GM21367 (cell line): Measurements from ENCODE around the gene LRMDA.

ENCODE experiments used
- ATAC-seq: cut with Tn5 transposase; IDR thresholded peaks from one replicate; pipeline ENCODE4 v1.9.1; 2021; ENCODE audit not compliant: unreplicated experiment

The LRMDA gene

DNA sequence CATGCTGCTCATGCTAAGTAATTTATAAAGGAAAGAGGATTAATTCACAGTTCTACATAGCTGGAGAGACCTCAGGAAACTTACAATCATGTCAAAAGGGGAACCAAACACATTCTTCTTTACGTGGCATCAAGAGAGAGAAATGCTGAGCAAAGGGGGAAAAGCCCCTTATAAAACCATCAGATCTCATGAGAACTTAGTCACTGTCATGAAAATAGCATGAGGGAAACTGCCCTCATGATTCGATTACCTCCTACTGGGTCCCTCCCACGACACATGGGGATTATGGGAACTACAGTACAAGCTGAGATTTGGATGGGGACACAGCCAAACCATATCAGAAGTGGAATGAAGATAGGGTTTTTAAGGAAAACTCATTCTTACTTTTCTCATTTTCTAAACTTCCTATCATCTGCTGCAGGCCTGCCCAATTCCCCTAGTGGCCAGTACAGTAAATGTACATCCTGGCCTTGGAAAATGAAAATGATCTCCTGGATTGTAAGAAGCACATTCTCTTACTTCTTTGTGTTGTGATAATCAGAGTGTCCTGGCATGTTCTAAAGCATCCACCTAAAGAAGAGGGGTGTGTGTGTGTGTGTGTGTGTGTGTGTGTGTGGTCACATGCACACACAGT lies 421.5 kb downstream of the LRMDA start:
- no peak for ATAC-seq

DNA sequence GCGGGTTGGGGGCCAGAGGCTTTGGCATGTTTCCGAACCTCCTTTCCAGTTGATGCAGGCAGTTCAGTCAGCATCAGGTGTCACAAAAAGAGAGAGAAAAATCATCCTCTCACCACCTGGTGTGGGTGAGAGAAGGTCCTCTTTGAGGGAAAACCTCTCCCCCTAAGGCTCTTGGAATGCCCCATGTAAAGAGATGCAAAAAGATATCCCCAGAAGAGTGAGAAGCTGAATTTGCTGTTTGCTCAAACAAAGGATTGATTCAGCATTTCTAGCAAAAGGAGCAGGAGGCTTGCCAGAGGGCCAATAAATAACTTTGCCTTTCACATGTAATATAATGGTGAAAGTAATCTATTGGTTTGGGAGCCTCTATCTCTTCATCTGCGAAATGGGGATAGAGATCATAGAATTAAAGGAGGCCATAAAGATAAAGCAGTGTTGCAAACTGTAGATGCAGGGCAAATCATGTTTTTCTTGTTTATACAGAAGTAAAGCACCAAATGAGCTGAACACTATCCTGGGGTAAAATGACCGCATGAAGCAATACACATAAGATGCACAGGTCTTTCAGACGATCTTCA lies 425.9 kb downstream of the LRMDA start:
- no peak for ATAC-seq

DNA sequence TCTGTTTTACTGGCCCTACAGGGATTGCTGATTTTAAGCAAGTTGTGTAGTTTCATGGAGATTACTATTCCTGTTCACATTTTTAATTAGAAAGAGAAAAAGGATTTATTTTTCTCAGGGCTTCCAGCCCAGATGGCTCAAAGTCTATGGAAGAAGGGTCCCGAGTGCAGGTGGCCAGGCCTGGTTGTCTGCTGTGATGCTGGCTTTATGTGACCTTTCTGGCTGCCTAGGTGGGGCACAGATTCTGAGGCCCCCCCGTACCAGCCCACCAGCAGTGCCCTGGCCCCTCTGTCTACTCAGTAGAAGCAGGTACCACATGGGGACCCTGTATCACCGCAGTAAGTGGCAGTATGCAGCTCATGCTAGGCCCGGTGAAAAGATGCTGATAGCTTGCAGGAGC lies 426.5 kb downstream of the LRMDA start:
- no peak for ATAC-seq

DNA sequence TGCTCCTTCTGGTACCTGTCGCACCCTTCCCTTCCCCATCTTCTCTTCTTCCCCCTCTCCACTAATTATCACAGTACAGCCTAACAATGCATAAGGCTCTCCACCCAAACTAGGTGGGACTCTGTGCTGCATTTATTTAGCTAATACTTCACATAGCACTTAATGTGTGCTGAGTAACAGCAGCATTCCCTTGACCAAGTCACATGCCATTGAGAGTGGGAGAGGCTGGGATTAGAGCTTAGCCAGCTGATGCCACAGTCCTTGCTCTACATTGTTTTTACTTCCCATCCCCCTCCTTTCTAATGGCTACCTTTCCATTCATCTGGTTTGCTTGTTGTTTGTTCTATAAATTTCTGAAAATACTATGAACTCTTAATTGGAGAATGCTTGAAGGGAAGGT lies 426.9 kb downstream of the LRMDA start:
- no peak for ATAC-seq

DNA sequence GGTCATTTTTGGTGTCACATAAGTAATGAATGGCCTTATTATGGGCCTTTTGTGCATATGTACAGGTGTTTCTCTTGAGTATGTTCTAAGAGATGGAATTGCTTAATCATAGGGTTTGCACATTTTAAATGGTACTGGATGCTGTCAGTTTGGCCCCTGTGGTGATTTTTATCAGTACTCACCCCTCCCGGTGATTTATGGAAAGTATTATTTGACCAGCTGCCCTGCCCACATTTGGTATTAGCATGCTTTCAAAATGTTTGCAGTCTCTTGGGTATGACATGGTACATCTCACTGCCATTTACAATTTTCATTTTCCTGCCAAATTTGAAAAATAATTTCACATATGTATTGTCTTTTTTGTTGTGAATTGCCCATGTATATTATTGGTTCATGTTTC lies 427.7 kb downstream of the LRMDA start:
- ATAC-seq: no peak

DNA sequence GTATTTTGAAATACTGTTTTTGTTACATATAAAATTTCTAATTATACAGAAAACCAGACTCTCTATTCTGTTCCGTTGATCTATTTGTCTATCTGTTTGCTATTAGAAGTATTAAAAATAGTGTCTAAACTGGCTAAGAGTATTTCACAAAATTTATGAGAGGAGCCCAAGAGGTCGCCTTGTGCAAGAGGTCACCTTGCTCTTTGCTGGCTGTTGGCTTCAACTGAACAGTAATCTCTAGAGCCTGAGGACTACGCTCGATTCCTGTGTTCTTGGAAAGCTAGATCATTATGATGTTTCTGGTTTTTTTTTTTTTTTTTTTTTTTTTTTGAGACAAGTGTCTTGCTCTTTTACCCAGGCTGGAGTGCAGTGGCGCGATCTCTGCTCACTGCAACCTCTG lies 428.6 kb downstream of the LRMDA start:
- ATAC-seq: no peak

DNA sequence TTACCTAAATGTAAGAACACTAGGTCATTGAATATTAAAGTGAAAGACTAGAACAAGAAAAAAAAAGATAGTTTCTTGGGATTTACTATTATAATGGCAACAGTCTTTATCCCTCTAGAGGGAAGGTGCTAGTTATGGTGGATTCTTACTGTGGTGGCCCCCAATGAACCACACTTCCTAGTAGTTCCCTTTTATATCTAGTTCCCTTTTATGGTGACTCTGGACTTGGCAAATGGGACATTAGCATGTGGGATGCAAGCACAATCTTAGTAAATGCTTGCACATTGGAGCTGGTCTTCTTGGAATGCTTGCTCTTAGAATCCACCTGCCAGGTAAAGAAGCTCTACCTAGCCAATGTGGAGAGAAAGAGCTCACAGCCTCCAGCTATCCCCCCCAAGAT lies 430.2 kb downstream of the LRMDA start:
- no peak for ATAC-seq

DNA sequence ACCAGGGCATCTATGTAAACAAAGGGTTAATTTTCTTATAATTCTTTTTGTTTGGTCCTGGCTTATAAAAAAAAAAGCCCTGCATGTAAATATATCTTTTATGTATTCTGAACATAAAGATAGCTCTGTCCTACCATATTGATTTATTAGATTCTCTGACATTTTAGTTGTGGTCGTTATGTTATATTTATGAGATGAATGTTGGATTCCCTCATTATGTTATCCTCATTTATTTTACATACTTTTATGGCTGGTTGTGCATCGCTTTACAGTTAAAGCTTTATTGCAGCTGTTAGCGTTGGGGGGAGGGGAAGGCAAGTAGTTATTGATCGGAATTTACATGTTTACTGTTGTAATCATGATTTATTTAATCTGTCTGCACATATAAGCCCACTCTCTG lies 431.5 kb downstream of the LRMDA start:
- no peak for ATAC-seq

DNA sequence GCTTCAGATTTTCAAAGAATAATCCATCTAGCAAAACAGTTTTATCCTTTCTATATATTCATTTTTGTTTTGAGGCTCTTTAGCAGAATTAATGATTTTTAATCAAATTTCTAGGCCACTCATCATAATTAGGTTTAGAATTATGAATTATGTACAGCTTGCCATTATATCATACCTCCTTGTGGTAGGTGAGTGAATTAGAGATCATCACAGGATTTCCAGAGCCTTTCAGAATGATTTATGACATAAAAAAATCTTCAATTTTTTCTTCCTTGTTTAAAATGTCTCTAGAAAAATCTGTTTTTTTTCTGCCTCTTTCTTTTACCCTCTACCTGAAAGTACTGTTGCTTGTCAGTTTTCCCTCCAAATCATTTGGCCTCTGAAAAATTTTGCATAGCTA lies 433.3 kb downstream of the LRMDA start:
- no peak for ATAC-seq

DNA sequence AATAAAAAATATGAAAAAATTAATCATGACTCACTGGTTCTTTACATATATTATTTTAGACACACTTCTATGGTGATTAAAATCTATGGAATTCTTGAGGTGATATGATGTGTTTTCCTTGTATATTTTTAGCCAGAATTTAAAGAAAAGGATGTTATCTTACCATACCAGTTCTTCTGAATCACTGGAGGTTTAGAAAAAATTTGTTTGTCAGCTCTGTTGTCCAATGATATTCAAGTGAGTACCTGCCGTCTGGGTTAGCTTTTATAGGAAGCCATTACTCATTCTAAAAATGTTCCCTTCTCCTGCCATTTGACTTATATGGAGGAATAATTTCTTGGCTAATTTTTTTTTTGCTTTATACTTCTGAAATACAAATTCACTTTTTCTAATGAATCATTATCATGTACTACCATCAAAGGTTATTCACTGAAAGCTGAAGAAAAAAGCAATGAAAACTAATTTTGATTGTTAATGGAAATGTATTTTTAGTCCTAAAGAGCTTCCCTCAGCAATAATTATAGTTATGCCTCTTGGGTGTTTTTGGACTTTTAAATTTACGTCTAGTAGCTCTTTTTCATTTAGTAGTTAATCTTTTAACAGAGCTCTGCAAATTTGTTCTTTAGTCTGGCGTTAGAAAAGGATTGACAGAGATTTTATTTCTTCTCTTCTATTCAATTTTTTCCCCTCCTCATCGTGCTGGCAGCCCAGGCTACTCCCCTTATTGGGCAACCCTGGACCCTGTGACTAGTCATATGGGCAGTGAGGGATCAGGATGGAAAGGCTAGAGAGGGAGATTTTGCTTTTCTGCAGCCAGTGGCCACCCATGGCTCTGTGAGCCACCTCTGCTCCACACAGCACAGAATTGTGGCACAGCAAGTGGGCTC lies 434.2 kb downstream of the LRMDA start:
- ATAC-seq: no peak

DNA sequence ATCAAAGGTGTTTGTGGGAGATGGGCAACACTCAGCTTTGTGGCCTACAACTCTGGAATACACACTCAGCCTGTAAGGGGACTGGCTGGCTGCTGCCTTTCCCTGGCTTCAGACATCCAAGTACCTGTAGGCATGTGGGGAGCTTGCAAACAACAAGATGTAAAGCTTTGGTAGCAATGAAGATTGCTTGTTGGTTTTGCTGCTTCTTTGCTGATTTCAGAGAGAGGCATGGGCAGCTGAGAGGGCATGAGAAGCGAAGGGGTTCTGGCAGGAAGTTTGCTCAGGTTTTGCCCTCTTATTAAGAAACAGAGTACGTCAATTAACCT lies 434.8 kb downstream of the LRMDA start:
- no peak for ATAC-seq

DNA sequence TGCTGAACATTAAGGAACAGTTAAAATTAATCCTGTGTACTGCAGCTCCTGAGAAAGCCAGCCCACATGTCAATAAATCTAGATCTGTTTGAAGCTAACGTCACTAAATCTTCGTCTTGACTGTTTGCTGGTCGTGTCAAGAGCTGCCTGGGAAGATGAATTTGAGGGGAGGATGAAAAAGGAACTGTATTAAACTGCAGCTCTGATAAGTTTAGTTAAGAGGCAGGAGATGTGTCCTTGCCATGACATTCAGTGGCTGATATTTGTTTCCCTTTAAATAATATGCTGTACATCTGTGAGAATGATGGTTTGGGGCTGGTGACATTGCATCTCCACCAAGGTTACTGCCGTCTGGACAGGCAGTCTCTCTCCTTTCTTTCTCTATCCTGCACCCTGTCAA lies 435.3 kb downstream of the LRMDA start:
- ATAC-seq: no peak

DNA sequence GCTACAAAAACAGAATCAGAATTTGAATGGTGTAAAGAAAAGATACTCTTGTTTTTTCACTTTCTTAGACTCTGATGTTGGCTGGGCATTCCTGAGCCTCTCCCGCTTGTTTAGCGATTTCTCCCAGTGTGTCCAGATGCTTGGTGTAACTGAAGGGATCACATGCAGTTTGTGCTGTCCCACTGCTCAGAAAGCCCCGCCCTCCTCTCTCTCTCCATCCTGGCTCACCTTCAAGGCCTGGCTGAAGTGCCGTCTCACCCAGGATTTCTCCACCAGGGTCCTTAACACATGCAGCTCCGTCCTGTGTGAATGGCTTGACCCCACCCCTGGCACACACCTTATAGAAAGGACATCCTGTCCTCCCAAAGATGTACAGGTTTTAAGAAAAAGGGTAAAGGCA lies 437.1 kb downstream of the LRMDA start:
- ATAC-seq: no peak

DNA sequence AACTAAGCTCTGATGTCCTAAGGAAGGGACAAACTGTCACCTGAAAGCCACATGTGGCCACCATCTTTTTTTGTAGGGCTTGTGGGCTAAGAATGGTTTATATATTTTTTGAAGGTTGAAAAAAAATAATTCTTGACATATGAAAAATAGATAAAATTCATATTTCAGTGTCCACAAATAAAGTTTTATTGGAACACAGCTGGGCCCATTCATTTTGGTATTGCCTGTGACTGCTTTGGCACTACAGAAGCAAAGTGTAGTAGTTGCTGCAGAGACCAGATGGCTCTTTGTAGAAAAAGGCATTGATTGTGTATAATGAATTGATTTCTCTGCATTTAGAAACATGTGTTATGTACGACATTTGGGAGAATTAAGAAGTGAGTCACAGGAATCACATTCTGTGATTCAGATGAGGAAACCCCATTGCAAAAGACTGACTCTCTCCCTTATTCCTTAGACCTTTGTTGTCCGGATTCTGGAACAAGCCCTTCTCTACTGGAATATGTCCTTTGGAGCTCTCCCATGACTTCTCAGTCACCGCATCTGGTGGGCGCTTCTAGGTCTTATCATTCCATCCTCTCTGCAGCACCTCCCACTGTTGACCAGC lies 438.7 kb downstream of the LRMDA start:
- ATAC-seq: no peak

DNA sequence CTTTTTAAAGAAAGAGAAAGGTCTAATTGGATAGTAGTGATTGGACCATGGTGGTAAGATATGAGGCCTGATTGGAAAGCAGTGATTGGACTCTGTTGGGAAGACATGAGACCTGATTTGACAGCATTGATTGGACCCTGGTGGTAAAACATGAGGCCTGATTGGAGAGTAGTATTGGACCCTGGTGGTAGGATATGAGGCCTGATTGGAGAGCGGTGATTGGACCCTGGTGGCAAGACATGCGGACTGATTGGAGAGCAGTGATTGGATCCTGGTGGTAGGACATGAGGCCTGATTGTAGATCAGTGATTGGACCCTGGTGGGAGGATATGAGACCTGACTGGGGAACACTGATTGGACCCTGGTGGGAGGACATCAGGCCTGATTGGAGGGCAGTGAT lies 444.3 kb downstream of the LRMDA start:
- no peak for ATAC-seq

DNA sequence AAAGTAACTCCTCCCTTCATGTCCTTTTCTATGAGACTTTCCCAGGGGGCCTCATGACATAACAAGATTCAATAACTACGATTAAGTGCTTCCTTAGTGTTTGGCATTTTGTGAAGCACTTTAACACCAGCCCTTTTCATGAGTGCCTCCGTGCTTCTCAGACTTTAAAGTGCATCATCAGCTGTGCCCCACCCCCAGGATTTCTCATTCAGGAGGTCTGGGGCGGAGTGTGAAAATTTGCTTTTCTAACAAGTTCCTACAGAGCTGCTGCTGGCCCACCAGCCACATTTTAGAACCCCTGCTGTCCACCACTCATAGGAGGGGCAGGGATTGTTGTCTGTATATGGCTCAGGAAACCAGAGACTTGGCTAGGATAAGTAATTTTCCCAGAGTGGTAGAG lies 445.3 kb downstream of the LRMDA start:
- no peak for ATAC-seq

DNA sequence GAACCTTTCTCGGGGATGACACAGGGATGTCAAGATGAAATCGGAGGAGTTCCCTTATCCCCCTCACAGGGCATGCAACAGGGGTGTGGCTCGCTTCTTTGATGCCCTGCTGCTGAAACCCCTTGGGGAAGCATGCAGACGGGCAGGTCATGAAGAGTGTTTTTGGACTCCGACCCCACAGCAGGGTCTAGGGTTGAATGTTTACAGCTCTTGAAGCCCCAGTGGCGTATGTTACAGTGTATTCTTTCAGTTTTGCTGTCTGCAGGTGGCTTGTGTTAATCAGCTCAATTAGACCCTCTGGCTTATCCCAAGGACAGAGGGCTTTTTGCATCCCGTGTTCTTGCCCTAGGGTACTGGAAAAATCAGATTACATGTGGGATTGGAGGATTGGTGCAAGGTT lies 446.5 kb downstream of the LRMDA start:
- no peak for ATAC-seq

DNA sequence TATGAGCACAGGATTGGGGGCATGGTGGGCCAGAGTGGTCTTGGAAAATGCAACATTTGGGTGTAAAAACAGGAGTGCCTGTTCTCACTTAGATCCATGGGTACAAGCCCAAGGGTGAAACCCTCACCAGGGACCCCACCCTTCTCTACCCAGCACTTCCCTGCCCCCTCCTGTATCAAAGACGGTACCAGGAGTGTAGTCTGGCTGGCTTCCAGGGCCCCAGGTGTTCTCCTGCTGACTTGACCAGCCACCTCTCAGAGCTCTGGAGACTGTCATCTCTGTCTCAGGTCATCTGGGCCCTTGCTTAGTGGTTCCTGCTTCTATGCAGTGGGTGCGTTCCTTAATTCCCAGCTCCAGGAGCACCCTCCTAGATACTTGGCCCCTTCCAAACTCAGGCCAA lies 447.2 kb downstream of the LRMDA start:
- ATAC-seq: no peak

DNA sequence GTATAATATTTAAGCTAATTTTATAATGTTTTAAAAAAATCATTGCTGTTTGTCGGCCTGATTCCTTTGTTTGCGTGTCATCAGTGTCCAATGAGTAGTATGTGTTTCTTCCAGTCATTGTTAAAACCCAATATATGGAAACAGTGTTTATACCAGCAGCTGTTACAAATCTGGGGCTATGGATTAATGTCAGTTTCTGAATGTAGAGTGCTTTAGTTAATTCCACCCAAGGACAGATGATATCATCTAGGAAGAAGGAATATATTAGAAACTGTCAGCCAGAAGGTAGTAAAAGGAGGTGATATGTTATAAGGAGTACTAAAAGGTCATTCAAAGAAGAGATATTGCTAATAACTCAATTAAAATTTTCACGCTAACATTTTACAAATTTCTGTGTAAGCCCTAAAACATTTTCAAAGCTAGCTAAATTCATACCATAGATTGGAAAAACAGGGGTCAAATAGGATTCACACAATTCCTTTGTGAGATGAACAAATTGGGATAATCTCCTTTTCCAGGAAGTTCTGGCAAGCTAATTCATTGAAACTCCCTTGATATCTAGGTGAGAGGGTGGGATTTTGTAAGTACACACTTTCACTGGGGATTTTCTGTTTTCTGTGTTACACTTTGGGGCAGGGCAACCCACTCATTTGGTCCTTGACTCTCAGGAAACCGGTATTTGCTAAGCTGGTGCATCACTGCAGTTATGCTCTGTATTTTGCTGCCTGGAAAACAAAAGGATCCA lies 448.8 kb downstream of the LRMDA start:
- ATAC-seq: no peak

DNA sequence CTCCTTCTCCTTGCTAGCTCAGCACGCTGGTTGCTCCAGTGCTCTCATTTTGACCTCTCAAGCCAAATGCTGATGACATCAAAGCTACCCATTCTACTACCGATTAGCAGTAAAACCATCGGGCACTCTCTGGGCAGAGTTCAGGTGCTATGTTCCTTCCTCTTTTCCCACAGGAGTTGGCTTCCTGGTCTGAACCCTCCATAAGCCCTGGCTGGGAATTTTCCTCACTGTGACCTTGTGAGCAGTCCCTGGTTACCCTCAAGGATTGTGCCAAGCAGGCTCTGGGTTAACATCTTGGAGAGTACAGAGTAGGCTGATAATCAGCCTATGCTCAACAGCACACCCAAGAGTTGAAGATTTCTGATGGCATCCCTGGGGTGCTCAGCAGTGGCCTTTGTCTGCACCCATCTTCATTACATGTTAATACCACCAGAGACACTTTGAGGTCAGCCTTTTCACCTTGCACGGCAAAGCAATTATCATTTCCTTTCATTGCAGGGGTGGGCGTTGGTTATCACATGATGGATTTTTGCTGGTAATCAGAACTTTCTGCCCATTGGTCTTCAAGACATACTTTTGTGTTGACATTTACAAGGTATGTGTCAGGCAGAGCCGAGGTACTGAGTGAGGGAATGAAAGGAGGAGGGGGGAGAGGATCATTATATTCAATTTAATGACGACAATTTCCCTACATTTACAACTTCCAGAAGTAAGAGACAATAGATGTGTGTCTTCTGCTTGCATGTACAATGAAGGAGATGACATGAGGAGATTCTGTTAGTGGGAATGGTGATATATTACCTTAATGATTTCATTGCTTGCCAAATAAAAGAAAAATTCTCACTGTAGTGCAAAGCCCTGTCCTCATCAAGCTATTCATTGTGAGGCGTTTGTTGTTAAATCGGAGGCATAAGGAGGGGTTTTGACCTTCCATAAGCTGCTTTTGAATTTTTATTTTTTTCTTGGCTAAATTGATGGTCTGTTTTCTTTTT lies 452.0 kb downstream of the LRMDA start:
- no peak for ATAC-seq
